ENCODE measurements around the gene PPM1L. TPM values are rescaled to one million over a fixed set of nuclear protein-coding genes. Genes with fewer than 3 reads are reported as not detected.

PPM1L gene
- polyA plus RNA-seq, 1 donor (not counting 4 experiments of a cell fraction or from before 2014, with no cell fraction given): 0.58 TPM

GRCh38 chr3:161072211-161072621 is 316.2 kb downstream of the PPM1L start:
- no peak for FAIRE-seq
- no peak for DNase-seq (ENCODE audit: low read depth, low spot score)

GRCh38 chr3:161072751-161073150 is 316.7 kb downstream of the PPM1L start:
- H3K4me1 ChIP-seq (ENCODE audit: control insufficient read depth, extremely low read depth, insufficient read depth, low read length): peaks cover 15% of the 10 kb centered on the region
- DNase-seq (ENCODE audit: low read depth, low spot score) (no peak), FAIRE-seq (no peak)
- TF ChIP-seq CTCF (optimal IDR thresholded peaks at IDR 0.05 in 1 of 3, IDR thresholded peaks at IDR 0.05 in 1 of 3, conservative IDR thresholded peaks at IDR 0.05 in 1 of 3; ENCODE audit: extremely low read depth in 1 of 3, insufficient read depth in 2 of 3, low read length in 3 of 3) (no peak), EZH2 (IDR thresholded peaks at IDR 0.05; ENCODE audit: low read length) (no peak)
- no peak overlapping the region for H3K4me2 ChIP-seq (ENCODE audit: control insufficient read depth, extremely low read depth, insufficient read depth, low read depth, low read length)
- no peak overlapping the region for H3K27ac ChIP-seq (ENCODE audit: control insufficient read depth, insufficient read depth, low read length)
- H2AFZ ChIP-seq (ENCODE audit: control insufficient read depth, low read length): no peak overlapping the region
- H3K27me3 ChIP-seq (ENCODE audit: control insufficient read depth, extremely low read depth, insufficient read depth, low read length): no peaks in the 10 kb centered on the region
- no peaks in the 10 kb centered on the region for H3K9me1 ChIP-seq (ENCODE audit: control insufficient read depth, extremely low read depth, insufficient read depth, low read length)
- no peak overlapping the region for H3K9ac ChIP-seq (ENCODE audit: control insufficient read depth, extremely low read depth, insufficient read depth, low read length)
- H4K20me1 ChIP-seq (ENCODE audit: control insufficient read depth, extremely low read depth, insufficient read depth, low read length): no peaks in the 10 kb centered on the region
- H3K9me3 ChIP-seq (ENCODE audit: control insufficient read depth, low read depth, low read length): no peaks in the 10 kb centered on the region
- H3K79me2 ChIP-seq (ENCODE audit: control insufficient read depth, insufficient read depth, low read length): no peaks in the 10 kb centered on the region
- no peaks in the 10 kb centered on the region for H3K36me3 ChIP-seq (ENCODE audit: control insufficient read depth in 2 of 2, extremely low read depth in 1 of 2, insufficient read depth in 2 of 2, low read length in 2 of 2)
- dilution Hi-C loops (cut with MboI; ENCODE audit: extremely low pct_ligation_motif_present, low sequenced_read_pairs): no loop called here
- no peak overlapping the region for H3K4me3 ChIP-seq (ENCODE audit: control insufficient read depth in 2 of 3, extremely low read depth in 1 of 3, insufficient read depth in 2 of 3, low read depth in 1 of 3, low read length in 3 of 3)

More at GRCh38 chr3:161072211-161072621, 316.2 kb downstream of the PPM1L start:
- Histone ChIP-seq H2AFZ (ENCODE audit: control insufficient read depth, low read length) (no peak overlapping the region), H3K9me3 (ENCODE audit: control insufficient read depth, low read depth, low read length) (no peaks in the 10 kb centered on the region), H3K4me3 (ENCODE audit: control insufficient read depth in 2 of 3, extremely low read depth in 1 of 3, insufficient read depth in 2 of 3, low read depth in 1 of 3, low read length in 3 of 3) (no peak overlapping the region), H3K27me3 (ENCODE audit: control insufficient read depth, extremely low read depth, insufficient read depth, low read length) (no peaks in the 10 kb centered on the region), H3K9me1 (ENCODE audit: control insufficient read depth, extremely low read depth, insufficient read depth, low read length) (no peaks in the 10 kb centered on the region), H3K36me3 (ENCODE audit: control insufficient read depth in 2 of 2, extremely low read depth in 1 of 2, insufficient read depth in 2 of 2, low read length in 2 of 2) (no peaks in the 10 kb centered on the region), H4K20me1 (ENCODE audit: control insufficient read depth, extremely low read depth, insufficient read depth, low read length) (no peaks in the 10 kb centered on the region), H3K79me2 (ENCODE audit: control insufficient read depth, insufficient read depth, low read length) (no peaks in the 10 kb centered on the region), H3K4me1 (ENCODE audit: control insufficient read depth, extremely low read depth, insufficient read depth, low read length) (peaks cover 15% of the 10 kb centered on the region), H3K4me2 (ENCODE audit: control insufficient read depth, extremely low read depth, insufficient read depth, low read depth, low read length) (no peak overlapping the region), H3K27ac (ENCODE audit: control insufficient read depth, insufficient read depth, low read length) (no peak overlapping the region), H3K9ac (ENCODE audit: control insufficient read depth, extremely low read depth, insufficient read depth, low read length) (no peak overlapping the region)
- no peak for TF ChIP-seq EZH2 (IDR thresholded peaks at IDR 0.05; ENCODE audit: low read length)
- TF ChIP-seq CTCF (optimal IDR thresholded peaks at IDR 0.05 in 1 of 3, IDR thresholded peaks at IDR 0.05 in 1 of 3, conservative IDR thresholded peaks at IDR 0.05 in 1 of 3; ENCODE audit: extremely low read depth in 1 of 3, insufficient read depth in 2 of 3, low read length in 3 of 3): no peak
- dilution Hi-C loops (cut with MboI; ENCODE audit: extremely low pct_ligation_motif_present, low sequenced_read_pairs): no loop called here

Measured in keratinocyte (primary cell).